ENCODE measurements around the gene FAM131B.

The FAM131B gene

GRCh38 chr7:143382791-143383641, 20.5 kb upstream of the FAM131B start:
- peak; percentile 65 for DNase-seq (ENCODE audit: low spot score)

DNA sequence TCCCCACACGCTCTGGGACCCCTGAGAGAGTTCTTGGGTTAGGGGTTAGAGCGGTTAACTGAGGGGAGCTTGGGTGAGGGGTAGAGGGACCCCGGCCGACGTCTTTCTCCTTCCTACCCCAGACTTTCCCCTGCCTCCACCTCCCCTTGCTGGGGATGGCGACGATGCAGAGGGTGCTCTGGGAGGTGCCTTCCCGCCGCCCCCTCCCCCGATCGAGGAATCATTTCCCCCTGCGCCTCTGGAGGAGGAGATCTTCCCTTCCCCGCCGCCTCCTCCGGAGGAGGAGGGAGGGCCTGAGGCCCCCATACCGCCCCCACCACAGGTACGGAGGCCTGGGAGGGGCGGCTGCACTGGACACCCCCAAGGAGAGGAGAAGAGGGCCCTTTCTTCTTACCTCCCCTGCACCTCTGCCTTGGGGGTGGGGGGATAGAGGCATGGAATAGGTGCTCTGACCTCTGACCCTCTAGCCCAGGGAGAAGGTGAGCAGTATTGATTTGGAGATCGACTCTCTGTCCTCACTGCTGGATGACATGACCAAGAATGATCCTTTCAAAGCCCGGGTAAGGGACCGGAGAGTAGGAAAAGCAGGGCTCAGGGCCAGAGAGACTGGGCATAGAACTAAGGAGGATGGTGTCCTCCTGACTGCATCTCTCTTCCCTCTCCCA, 19.7 kb upstream of the FAM131B start:
- no peak for DNase-seq (ENCODE audit: low spot score)

DNA sequence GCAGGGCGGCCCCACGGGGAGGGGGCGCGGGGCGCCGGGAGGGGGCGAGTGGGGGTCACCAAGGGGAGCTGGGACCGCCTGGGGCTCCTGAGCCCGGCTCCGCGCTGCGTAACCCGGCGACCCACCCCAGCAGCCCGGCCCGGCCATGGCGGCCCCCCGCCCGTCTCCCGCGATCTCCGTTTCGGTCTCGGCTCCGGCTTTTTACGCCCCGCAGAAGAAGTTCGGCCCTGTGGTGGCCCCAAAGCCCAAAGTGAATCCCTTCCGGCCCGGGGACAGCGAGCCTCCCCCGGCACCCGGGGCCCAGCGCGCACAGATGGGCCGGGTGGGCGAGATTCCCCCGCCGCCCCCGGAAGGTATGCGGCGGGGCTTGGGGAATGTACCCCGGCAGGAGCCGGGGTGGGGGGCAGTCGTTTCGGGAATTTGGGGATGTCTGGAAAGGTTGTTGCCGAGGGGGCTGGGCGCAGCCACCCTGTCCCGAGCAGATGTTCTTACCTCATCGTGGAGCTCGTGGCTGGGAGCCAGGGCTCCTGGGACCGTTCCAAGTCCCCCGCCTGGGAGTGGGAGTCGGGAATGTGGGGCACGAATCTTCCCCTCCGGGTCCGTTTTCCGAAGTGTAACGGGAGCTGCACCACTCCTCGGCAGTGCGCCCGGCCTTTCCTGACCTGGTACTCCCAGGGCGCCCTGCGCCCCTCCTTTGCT, 19.1 kb upstream of the FAM131B start:
- DNase-seq (ENCODE audit: low spot score): peak; percentile 93

DNA sequence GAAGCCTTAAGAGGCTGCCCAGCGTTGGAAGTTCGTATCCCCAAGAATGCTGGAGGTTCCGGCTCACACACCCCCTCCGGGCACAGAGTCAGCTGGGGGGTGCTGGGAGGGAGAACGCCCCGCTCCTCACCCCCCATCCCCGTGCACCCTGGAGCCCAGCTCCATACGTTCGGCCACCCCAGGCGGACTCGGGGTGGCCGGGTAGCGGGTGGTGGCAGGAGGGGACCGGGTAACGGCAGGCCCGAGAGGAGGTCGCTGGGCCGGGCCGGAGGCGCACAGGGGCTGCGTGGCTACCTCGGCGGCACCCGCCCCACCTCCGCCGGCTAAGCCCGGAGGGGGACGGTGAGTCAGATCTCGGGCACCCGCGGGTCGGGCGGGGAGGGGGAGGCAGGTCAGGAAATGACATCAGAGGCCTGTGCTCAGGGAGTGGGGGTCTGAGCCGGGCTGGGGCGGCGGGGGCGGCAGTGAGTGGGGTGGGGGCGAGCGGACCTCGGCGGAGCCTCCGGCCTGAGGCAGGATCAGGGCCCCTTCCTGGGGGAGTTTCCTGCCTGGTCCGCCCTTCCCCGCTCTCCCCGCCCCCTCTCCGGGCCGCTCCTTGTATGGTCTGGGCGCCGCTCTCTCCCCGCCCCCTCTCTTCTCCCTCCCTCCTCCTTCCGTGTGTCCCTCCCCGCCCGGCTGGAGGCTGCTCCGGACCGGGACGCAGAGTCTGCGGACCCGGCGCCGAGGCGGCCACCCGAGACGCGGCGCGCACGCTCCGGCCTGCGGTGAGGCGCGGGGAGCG, 18.3 kb upstream of the FAM131B start, which contains the start of gene ZYX:
TSS of gene ZYX (plus strand) at position 700 of the 781 bp plus-strand sequence. CDS start 227 bp downstream, outside the sequence.
- peak; percentile 97 for DNase-seq (ENCODE audit: low spot score)

GRCh38 chr7:143380260-143380645, 17.7 kb upstream of the FAM131B start:
- peak; percentile 94 for DNase-seq (ENCODE audit: low spot score)

DNA sequence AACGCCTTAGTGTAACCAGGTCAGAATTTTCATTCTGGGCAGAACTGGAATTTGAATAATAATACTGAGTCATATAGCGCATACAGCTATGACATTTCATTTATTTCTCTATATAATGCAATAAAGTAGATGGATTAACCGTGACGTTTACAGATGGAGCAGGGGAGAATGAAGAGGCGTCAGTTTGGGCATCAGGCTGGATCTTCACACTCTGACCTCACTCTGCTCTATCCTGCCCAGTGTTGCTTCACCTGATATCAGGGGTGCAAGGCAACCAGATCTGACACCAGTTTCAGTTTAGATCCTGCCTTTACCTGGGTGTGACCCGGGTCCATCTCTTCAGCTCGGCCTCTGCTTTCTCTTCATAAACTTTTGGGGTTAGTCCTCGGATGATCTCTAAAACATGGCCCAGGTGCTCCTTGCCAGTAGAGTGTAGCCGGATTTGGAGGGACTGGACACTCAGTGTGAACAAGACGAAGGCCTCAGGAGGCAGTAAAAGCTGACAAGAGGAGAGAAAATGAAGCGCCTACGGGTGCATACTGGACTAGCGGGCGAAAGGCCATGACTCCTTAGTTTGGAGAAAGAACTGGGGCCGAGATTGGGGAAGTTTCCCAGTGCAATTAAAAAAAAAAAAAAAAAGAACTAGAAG, 17.2 kb upstream of the FAM131B start:
- peak; percentile 63 for DNase-seq (ENCODE audit: low spot score)

GRCh38 chr7:143376396-143376795, 13.9 kb upstream of the FAM131B start:
- no peak for DNase-seq (ENCODE audit: low spot score)

DNA sequence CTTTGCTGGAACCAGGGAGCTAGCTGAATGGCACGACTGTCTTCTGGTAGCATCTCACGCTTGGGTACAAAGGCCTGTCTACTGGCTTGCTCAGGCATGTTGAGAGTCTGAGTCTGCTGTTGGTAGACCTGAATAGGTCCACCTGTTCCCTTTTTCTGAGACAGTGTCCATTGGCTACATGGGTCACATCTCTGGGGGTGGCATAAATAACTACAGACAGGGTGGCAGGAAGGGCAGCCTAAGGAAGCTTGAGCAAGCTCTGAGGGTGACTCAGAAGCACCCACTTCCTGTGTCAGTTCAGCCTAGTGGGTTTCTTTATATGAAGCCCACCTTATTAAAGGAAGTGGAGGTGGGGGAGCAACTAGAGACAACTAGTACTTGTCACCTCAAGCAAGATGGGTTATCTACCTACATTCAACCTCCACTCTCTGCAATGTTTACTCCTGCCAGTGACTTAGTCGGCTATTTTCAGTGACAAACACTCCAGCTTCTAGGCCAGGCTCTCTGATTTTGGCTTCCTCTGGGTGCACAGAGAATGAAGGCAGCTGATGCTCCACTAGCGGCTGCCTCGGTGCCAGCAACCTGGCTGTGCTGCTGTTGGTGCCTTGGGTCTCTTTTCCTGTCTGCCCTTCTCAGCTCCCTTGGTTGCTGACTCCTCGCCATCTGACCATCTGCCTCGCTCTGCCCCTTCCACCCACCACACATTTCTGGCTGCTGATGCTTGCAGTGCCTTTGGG, 13.0 kb upstream of the FAM131B start:
- no peak for DNase-seq (ENCODE audit: low spot score)

DNA sequence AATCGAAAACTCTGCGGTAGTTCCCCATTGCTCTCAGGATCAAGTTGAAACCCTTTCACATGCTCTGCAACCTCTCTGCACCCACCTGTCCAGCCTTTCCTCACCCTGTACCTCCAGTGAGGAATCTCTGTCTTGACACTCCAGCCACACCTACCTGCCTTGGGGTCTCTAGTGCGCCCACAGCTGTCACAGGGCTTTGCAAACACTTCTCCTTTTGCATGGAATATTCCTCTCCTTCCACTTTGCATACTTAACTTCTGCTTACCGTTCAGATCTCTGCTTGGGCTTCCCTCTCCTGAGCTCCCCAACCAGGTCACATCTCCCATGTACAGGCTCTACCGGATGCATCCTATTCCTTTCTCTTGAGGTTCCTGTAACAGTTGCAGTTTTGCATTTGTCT, 12.0 kb upstream of the FAM131B start:
- DNase-seq (ENCODE audit: low spot score): no peak

DNA sequence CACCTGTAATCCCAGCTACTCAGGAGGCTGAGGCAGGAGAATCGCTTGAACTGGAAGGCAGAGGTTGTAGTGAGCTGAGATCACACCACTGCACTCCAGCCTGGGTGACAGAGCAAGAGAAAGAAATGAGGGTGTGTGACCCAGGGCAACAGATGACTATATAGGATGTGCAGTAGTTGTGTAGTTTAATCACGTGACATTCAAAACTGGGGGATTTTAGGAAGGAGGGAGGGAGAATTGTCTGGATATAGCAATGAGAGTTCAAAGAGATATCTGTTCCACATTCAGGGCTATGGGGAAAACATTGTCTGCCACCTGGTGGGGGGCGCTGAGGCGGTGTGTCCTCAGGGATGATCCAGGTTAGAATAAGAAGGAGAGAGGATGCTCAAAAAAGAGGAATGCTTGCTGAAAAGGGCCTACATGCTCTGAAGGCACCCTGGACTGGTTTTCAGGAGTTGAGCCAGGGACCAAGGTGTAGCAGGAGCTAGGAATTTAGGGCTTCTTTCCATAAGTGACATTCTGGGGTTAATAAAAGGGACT, 10.8 kb upstream of the FAM131B start:
- no peak for DNase-seq (ENCODE audit: low spot score)

DNA sequence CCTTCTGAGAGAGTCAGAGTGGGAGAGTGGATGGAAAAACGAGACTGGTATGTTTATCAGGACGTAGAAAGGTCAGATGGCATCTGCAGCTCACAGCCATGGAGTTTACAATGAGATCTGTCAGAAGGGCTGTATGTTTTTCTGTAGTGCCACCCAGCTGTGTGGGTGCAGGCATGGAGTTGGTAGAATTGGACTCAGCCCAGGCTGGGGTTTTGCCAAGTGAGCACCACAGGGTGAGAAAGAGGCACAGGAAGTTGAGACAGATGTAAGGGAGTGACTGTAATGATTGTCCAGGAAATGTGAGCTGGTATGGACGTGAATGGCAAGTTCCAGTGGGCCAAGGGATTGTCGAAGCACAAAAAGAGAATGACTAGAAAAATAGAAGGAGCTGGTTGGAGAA, 9.6 kb upstream of the FAM131B start:
- DNase-seq (ENCODE audit: low spot score): no peak

DNA sequence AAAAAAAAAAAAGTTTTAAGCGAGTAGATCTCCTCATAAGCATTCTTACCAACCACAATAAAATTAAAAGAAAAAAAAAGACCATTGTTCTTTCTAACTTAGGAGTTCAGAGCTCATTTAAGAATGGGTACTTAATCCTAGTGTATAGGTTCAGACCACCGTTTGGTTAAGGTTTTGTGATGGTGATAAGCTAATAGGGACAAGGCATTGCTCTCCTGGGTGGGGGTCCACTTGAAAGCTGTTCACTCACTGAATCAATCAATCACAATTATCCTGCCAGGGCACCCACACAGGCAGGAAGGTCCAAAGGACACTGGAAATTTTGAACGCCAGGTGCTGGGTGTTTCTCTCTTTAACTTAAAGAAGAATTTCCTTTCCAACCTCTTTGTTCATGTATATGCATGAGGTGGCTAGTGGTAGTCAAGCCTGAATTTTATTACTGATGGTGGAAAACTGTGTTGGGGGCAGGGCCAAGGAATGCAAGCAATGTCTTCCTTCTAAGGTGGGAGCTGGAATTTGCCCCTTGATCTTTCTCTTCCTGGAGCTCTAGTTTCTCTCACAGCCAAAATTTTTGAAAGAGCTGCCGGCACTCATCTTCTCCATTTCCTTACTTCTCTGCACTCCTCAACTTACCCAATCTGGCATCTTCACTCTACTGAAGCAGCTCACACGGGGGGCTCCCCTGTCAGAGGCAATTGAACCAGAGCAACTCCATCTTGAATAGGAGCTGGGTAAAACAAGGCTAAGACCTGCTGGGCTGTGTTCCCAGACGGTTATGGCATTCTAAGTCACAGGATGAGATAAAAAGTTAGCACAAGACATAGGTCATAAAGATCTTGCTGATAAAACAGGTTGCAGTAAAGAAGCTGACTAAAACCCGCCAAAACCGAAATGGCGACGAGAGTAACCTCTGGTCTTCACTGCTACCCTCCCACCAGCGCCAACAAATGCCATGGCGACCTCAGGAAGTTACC, 7.5 kb upstream of the FAM131B start:
- no peak for DNase-seq (ENCODE audit: low spot score)

- no peak for DNase-seq (ENCODE audit: low spot score)
These were observed 5.9 kb upstream of the FAM131B start for GRCh38 chr7:143368387-143368786.

GRCh38 chr7:143367972-143368371, 5.5 kb upstream of the FAM131B start:
- DNase-seq (ENCODE audit: low spot score): no peak

GRCh38 chr7:143363016-143363937, 764 bp upstream of the FAM131B start:
- DNase-seq (ENCODE audit: low spot score): no peak

- DNase-seq (ENCODE audit: low spot score): no peak
These were observed 872 bp downstream of the FAM131B start for GRCh38 chr7:143361552-143362130.

- peak; percentile 42 for DNase-seq (ENCODE audit: low spot score)
These were observed 1.5 kb downstream of the FAM131B start for GRCh38 chr7:143360788-143361551.

All from left forelimb (tissue), 1 donor.